ENCODE data around the gene SCAMP5. TPM values are rescaled to one million over a fixed set of nuclear protein-coding genes. Genes with fewer than 3 reads are reported as not detected.

Gene SCAMP5
- total RNA-seq, 1 experiment from 2014 or later: 7.0 TPM

GRCh38 chr15:74958908-74959585, 36.3 kb upstream of the SCAMP5 start:
- no TSS peak for BruUV-seq (replicated peaks)
- Histone ChIP-seq H3K4me1 (ENCODE audit: insufficient read depth, low read length) (peaks cover 18% of the 10 kb centered on the region; the same call in 1 of the 2 replicates), H3K9ac (ENCODE audit: low read length) (no peak overlapping the region), H3K9me2 (replicated peaks; ENCODE audit: low read length) (no peaks in the 10 kb centered on the region), H3K4me3 (ENCODE audit: low read length) (no peak overlapping the region), H3K79me2 (ENCODE audit: low read length) (peaks cover 8% of the 10 kb centered on the region), H3K36me3 (ENCODE audit: low read depth, low read length) (no peaks in the 10 kb centered on the region), H3K27me3 (ENCODE audit: low read length) (no peaks in the 10 kb centered on the region), H4K20me1 (ENCODE audit: low read length) (no peaks in the 10 kb centered on the region), H3F3A (ENCODE audit: low read length, unreplicated experiment) (no peaks in the 10 kb centered on the region), H3K27ac (ENCODE audit: low read length) (no peak overlapping the region), H2AFZ (ENCODE audit: low read length) (no peak overlapping the region), H3K9me3 (ENCODE audit: low read length) (no peaks in the 10 kb centered on the region), H3K4me2 (ENCODE audit: low read length) (no peak overlapping the region)
- DNase-seq: no peak
- ChIA-PET POLR2A (ENCODE audit: unreplicated experiment) (no interaction called here), CTCF (no interaction called here)
- intact Hi-C loops (cut with micrococcal nuclease): no loop called here
- ATAC-seq: no peak
- no peak for TF ChIP-seq EZH2 (IDR thresholded peaks at IDR 0.05; ENCODE audit: low read length, unreplicated experiment)
- no peak for TF ChIP-seq CTCF (conservative IDR thresholded peaks at IDR 0.05; ENCODE audit: low read depth, low read length)
- no peak for TF ChIP-seq EZH2phosphoT487 (IDR thresholded peaks at IDR 0.05; ENCODE audit: borderline replicate concordance, low read length)

- CTCF ChIA-PET: no interaction called here
- Histone ChIP-seq H3K4me3 (ENCODE audit: low read length) (no peak overlapping the region), H3K27ac (ENCODE audit: low read length) (no peak overlapping the region), H3K9ac (ENCODE audit: low read length) (no peak overlapping the region), H3K4me1 (ENCODE audit: insufficient read depth, low read length) (peaks cover 22% of the 10 kb centered on the region), H3F3A (ENCODE audit: low read length, unreplicated experiment) (no peaks in the 10 kb centered on the region), H3K27me3 (ENCODE audit: low read length) (no peaks in the 10 kb centered on the region), H4K20me1 (ENCODE audit: low read length) (no peaks in the 10 kb centered on the region), H3K36me3 (ENCODE audit: low read depth, low read length) (no peaks in the 10 kb centered on the region), H3K79me2 (ENCODE audit: low read length) (peaks cover 8% of the 10 kb centered on the region), H2AFZ (ENCODE audit: low read length) (no peak overlapping the region), H3K9me2 (replicated peaks; ENCODE audit: low read length) (no peaks in the 10 kb centered on the region), H3K4me2 (ENCODE audit: low read length) (no peak overlapping the region), H3K9me3 (ENCODE audit: low read length) (no peaks in the 10 kb centered on the region)
- no TSS peak for BruUV-seq (replicated peaks)
- no peak for ATAC-seq
- intact Hi-C loops (cut with micrococcal nuclease): no loop called here
- POLR2A ChIA-PET (ENCODE audit: unreplicated experiment): interaction anchor here (0.5 kb wide), 1 partner anchor 40 kb away, joined by 5 read pairs; no protein-coding TSS in a partner anchor
- TF ChIP-seq EZH2 (IDR thresholded peaks at IDR 0.05; ENCODE audit: low read length, unreplicated experiment) (no peak), EZH2phosphoT487 (IDR thresholded peaks at IDR 0.05; ENCODE audit: borderline replicate concordance, low read length) (no peak), CTCF (conservative IDR thresholded peaks at IDR 0.05; ENCODE audit: low read depth, low read length) (no peak)
- DNase-seq: no peak
Observed at GRCh38 chr15:74959586-74959939, 35.8 kb upstream of the SCAMP5 start.

- Histone ChIP-seq H3K27ac (ENCODE audit: low read length) (no peak overlapping the region), H3K4me1 (ENCODE audit: insufficient read depth, low read length) (peaks cover 29% of the 10 kb centered on the region), H3K4me3 (ENCODE audit: low read length) (no peak overlapping the region), H3K9me2 (replicated peaks; ENCODE audit: low read length) (no peaks in the 10 kb centered on the region), H3K36me3 (ENCODE audit: low read depth, low read length) (no peaks in the 10 kb centered on the region), H2AFZ (ENCODE audit: low read length) (no peak overlapping the region), H3K27me3 (ENCODE audit: low read length) (no peaks in the 10 kb centered on the region), H3K4me2 (ENCODE audit: low read length) (no peak overlapping the region), H3F3A (ENCODE audit: low read length, unreplicated experiment) (no peaks in the 10 kb centered on the region), H3K9me3 (ENCODE audit: low read length) (no peaks in the 10 kb centered on the region), H4K20me1 (ENCODE audit: low read length) (no peaks in the 10 kb centered on the region), H3K9ac (ENCODE audit: low read length) (no peak overlapping the region), H3K79me2 (ENCODE audit: low read length) (peaks cover 7% of the 10 kb centered on the region)
- TF ChIP-seq CTCF (conservative IDR thresholded peaks at IDR 0.05; ENCODE audit: low read depth, low read length) (no peak), EZH2 (IDR thresholded peaks at IDR 0.05; ENCODE audit: low read length, unreplicated experiment) (no peak), EZH2phosphoT487 (IDR thresholded peaks at IDR 0.05; ENCODE audit: borderline replicate concordance, low read length) (no peak)
- ChIA-PET CTCF (no interaction called here), POLR2A (ENCODE audit: unreplicated experiment) (no interaction called here)
- DNase-seq: no peak
- intact Hi-C loops (cut with micrococcal nuclease): no loop called here
- no peak for ATAC-seq
- no TSS peak for BruUV-seq (replicated peaks)
Observed at GRCh38 chr15:74960286-74960685, 35.1 kb upstream of the SCAMP5 start.

All from PC-3 (cell line).